ENCODE measurements around the gene TRIM7. TPM values are rescaled to one million over a fixed set of nuclear protein-coding genes. Genes with fewer than 3 reads are reported as not detected.
A peak's percentile ranks its signal among the peaks of the same experiment; 100 is the strongest.
"Not testable (repeated sequence)": the region's sequence is repeated elsewhere in the genome, so short reads cannot be mapped to it uniquely, and the experiment has no call there.

TRIM7 gene
- total and polyA plus RNA-seq, 8 donors: 1.9 to 11.1 (median 3.1) TPM

- peak in 1 of 6 donors; percentile 46 for DNase-seq
- FAIRE-seq: no peak
These were observed 32.0 kb downstream of the TRIM7 start for GRCh38 chr5:181173027-181173419.

GRCh38 chr5:181171782-181172181 lies 33.2 kb downstream of the TRIM7 start:
- Histone ChIP-seq H3K36me3 (no peaks in the 10 kb centered on the region), H3K4me1 (peaks cover 0 to 3% (median 0%) of the 10 kb centered on the region in 3 donors), H3K27ac (no peak overlapping the region), H3K4me3 (no peak overlapping the region), H3K9me3 (no peaks in the 10 kb centered on the region), H3K27me3 (peaks cover 8 to 49% (median 17%) of the 10 kb centered on the region in 4 donors)
- FAIRE-seq (no peak), ATAC-seq (no peak), DNase-seq (no peak)
- TF ChIP-seq, protein P1, sequence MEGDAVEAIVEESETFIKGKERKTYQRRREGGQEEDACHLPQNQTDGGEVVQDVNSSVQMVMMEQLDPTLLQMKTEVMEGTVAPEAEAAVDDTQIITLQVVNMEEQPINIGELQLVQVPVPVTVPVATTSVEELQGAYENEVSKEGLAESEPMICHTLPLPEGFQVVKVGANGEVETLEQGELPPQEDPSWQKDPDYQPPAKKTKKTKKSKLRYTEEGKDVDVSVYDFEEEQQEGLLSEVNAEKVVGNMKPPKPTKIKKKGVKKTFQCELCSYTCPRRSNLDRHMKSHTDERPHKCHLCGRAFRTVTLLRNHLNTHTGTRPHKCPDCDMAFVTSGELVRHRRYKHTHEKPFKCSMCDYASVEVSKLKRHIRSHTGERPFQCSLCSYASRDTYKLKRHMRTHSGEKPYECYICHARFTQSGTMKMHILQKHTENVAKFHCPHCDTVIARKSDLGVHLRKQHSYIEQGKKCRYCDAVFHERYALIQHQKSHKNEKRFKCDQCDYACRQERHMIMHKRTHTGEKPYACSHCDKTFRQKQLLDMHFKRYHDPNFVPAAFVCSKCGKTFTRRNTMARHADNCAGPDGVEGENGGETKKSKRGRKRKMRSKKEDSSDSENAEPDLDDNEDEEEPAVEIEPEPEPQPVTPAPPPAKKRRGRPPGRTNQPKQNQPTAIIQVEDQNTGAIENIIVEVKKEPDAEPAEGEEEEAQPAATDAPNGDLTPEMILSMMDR (IDR thresholded peaks at IDR 0.05): no peak
- WGBS, 2 donors: 38 to 40% methylated on average over 3 of the region's 3 CpGs
- intact Hi-C loops (cut with DNase I): no loop called here

More at GRCh38 chr5:181173027-181173419, 32.0 kb downstream of the TRIM7 start:
- Histone ChIP-seq H3K27me3 (peaks cover 8 to 47% (median 14%) of the 10 kb centered on the region in 4 donors), H3K9me3 (no peaks in the 10 kb centered on the region), H3K4me1 (peaks cover 0 to 3% (median 0%) of the 10 kb centered on the region in 3 donors), H3K27ac (no peak overlapping the region), H3K4me3 (no peak overlapping the region), H3K36me3 (no peaks in the 10 kb centered on the region)
- intact Hi-C loops (cut with DNase I): no loop called here
- TF ChIP-seq, protein P1 (IDR thresholded peaks at IDR 0.05): no peak
- ATAC-seq: peak in 2 of 4 donors; percentile 32 to 48
- 14 to 17% methylated on average over 11 of the region's 11 CpGs for WGBS, 2 donors

DNA sequence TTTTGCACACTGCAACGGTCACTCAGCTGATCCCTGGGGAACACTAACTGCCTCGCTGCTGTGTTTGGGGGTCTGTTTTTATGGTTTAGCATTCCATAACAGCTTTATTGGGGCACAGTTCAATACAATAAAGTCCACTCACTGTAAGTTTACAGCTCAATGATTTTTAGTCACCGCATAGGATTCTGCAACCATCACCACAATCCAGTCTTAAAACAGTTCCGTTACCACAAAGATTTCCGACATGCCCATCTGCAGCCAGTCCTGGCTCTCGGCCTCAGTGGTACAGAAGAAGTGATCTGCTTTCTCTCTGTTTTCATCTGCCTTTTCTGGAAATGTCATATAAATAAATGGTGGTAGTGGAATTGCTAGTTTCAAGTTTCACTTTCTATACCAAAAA lies 34.0 kb downstream of the TRIM7 start:
- FAIRE-seq (no peak), ATAC-seq (no peak), DNase-seq (no peak)
- Histone ChIP-seq H3K27me3 (peaks cover 8 to 57% (median 17%) of the 10 kb centered on the region in 4 donors), H3K27ac (no peak overlapping the region), H3K36me3 (no peaks in the 10 kb centered on the region), H3K4me1 (peaks cover 0 to 3% (median 0%) of the 10 kb centered on the region in 3 donors), H3K9me3 (no peaks in the 10 kb centered on the region), H3K4me3 (no peak overlapping the region)
- WGBS, 2 donors: 43 to 49% methylated on average over 6 of the region's 6 CpGs
- intact Hi-C loops (cut with DNase I): no loop called here
- TF ChIP-seq, protein P1 (IDR thresholded peaks at IDR 0.05): no peak

DNA sequence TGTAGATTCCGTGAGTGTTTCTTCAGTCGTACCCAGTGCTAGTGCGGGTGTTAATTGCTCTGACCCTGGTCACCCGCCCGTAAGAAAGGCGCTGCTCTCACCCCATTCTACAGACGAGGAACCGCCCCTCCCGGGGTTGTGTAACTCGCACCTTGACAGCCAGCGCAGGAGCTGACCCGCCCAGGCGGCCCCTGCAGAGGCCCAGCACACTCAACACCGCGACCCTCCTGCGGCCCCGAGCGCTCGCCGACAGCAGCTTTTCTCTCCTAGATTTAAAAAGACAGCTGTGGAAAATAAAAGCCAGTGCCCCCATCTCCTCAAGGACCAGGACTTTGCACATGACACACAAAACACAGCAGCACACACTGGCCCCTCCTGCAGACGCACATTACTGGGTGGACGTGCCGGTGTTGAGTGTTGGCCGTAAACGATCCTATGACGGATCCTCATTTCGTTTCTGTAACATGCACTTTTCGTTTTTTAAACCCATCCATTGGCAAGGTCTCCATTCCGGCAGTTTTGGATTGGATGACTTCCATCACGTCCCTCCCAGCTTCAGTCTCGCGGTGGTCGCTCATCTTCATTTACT lies 34.7 kb downstream of the TRIM7 start:
- Histone ChIP-seq H3K4me3 (no peak overlapping the region), H3K4me1 (peaks cover 0 to 3% (median 0%) of the 10 kb centered on the region in 3 donors), H3K9me3 (no peaks in the 10 kb centered on the region), H3K27me3 (peaks cover 8 to 59% (median 19%) of the 10 kb centered on the region in 4 donors), H3K36me3 (no peaks in the 10 kb centered on the region), H3K27ac (no peak overlapping the region)
- TF ChIP-seq, protein P1 (IDR thresholded peaks at IDR 0.05): no peak
- ATAC-seq: peak in 2 of 4 donors; percentile 17 to 18
- DNase-seq: peak in 1 of 6 donors; percentile 51
- 11 to 14% methylated on average over 33 of the region's 33 CpGs for WGBS, 2 donors
- intact Hi-C loops (cut with DNase I): no loop called here
- no peak for FAIRE-seq

- not testable (repeated sequence) for FAIRE-seq
These were observed 35.3 kb downstream of the TRIM7 start for GRCh38 chr5:181169459-181170236.

More at GRCh38 chr5:181169459-181170236, 35.3 kb downstream of the TRIM7 start:
- H3K27me3 ChIP-seq: peaks cover 8 to 55% (median 19%) of the 10 kb centered on the region in 4 donors
- DNase-seq (peak in 2 of 6 donors; percentile 49 to 54), ATAC-seq (peak in 1 of 4 donors; percentile 44)
- H3K4me3 ChIP-seq; H3K36me3 ChIP-seq; H3K27ac ChIP-seq; intact Hi-C loops (cut with DNase I); H3K9me3 ChIP-seq; H3K4me1 ChIP-seq: not testable (repeated sequence)
- WGBS, 2 donors: 10% methylated on average over 50 of the region's 50 CpGs
